ENCODE results near the gene HRAS.

Gene HRAS

GRCh38 chr11:498297-499181, 36.8 kb downstream of the HRAS start:
- no peak for TF ChIP-seq CTCF (IDR thresholded peaks at IDR 0.05)
- intact Hi-C loops (cut with DNase I; ENCODE audit: low total_unique reads) = no loop called here
- DNase-seq = no peak
- H3K4me3 ChIP-seq = no peak overlapping the region
- no peak overlapping the region for H3K27ac ChIP-seq
- H3K27me3 ChIP-seq = no peaks in the 10 kb centered on the region
- H3K36me3 ChIP-seq = peaks cover 73 to 88% (median 85%) of the 10 kb centered on the region in 3 donors
- peaks cover 0 to 21% (median 17%) of the 10 kb centered on the region in 4 donors for H3K4me1 ChIP-seq
- H3K9me3 ChIP-seq = no peaks in the 10 kb centered on the region

GRCh38 chr11:497565-498296, 37.6 kb downstream of the HRAS start:
- DNase-seq = no peak
- Histone ChIP-seq H3K4me3 (no peak overlapping the region), H3K27ac (no peak overlapping the region), H3K36me3 (peaks cover 75 to 96% (median 85%) of the 10 kb centered on the region in 3 donors), H3K4me1 (peaks cover 0 to 13% (median 9%) of the 10 kb centered on the region in 4 donors), H3K27me3 (no peaks in the 10 kb centered on the region), H3K9me3 (no peaks in the 10 kb centered on the region)
- intact Hi-C loops (cut with DNase I; ENCODE audit: low total_unique reads) = no loop called here
- no peak for TF ChIP-seq CTCF (IDR thresholded peaks at IDR 0.05)

GRCh38 chr11:496834-497564, 38.4 kb downstream of the HRAS start:
- Histone ChIP-seq H3K36me3 (peaks cover 75 to 100% (median 83%) of the 10 kb centered on the region in 3 donors), H3K27ac (no peak overlapping the region), H3K27me3 (no peaks in the 10 kb centered on the region), H3K4me1 (peaks cover 0 to 6% (median 2%) of the 10 kb centered on the region in 4 donors), H3K4me3 (no peak overlapping the region), H3K9me3 (no peaks in the 10 kb centered on the region)
- TF ChIP-seq CTCF (IDR thresholded peaks at IDR 0.05) = no peak
- DNase-seq = no peak
- intact Hi-C loops (cut with DNase I; ENCODE audit: low total_unique reads) = no loop called here

GRCh38 chr11:495537-495931, 39.8 kb downstream of the HRAS start:
- no peak overlapping the region for H3K4me3 ChIP-seq
- intact Hi-C loops (cut with DNase I; ENCODE audit: low total_unique reads) = no loop called here
- no peaks in the 10 kb centered on the region for H3K4me1 ChIP-seq
- TF ChIP-seq CTCF (IDR thresholded peaks at IDR 0.05) = no peak
- peaks cover 68 to 98% (median 73%) of the 10 kb centered on the region in 3 donors for H3K36me3 ChIP-seq
- no peak overlapping the region for H3K27ac ChIP-seq
- no peak for DNase-seq
- H3K9me3 ChIP-seq = no peaks in the 10 kb centered on the region
- no peaks in the 10 kb centered on the region for H3K27me3 ChIP-seq

GRCh38 chr11:494761-495536, 40.4 kb downstream of the HRAS start:
- Histone ChIP-seq H3K9me3 (no peaks in the 10 kb centered on the region), H3K4me3 (no peak overlapping the region), H3K27me3 (no peaks in the 10 kb centered on the region), H3K36me3 (peaks cover 62 to 98% (median 73%) of the 10 kb centered on the region in 3 donors), H3K27ac (no peak overlapping the region), H3K4me1 (no peaks in the 10 kb centered on the region)
- TF ChIP-seq CTCF (IDR thresholded peaks at IDR 0.05) = no peak
- DNase-seq = no peak
- intact Hi-C loops (cut with DNase I; ENCODE audit: low total_unique reads) = no loop called here
